ENCODE results near the gene C10orf62.

DNA sequence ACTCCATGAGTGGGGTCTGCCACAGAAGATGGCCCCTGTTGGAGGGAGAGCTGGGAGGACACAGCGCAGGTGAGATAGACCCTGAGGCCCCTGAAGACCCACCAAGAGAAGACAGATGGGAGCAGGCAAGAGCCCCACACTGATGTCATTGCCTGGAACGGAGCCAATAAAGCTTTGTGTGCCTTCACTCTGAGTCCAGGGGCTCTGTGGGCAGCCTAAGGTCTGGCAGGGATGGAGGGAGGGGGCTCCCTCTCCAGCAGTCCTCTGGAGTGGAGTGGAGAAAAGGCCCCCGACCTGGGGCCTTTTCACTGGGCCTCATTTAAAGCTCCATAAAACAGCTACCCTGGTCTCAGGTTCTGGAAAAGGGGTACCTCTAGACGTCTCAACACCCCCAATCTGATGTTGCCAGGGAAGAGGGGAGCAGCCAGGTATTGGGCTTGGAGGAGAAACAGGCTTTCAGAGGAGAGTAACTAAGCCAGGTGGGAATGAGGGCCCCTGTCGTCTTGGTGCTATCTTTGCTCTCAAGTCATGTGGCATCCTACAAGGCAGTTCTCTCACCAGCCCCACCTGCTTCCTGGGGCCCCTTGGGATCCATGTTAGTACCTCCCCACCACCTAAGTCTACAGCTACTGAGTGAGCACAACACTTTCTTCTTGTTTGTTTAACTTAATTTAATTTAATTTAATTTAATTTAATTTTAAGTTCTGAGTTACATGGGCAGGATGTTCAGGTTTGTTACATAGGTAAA, 1.4 kb downstream of the C10orf62 start:
- no peak for TF ChIP-seq CTCF (conservative IDR thresholded peaks at IDR 0.05 in 1 of 2, IDR thresholded peaks at IDR 0.05 in 1 of 2; ENCODE audit: extremely low read depth in 1 of 2, insufficient read depth in 1 of 2, low read depth in 1 of 2, low read length in 2 of 2)
- TF ChIP-seq EZH2 (IDR thresholded peaks at IDR 0.05; ENCODE audit: borderline replicate concordance, low read length) = no peak
